HepG2 (cell line): ENCODE data around the gene TIMM13. TPM values are rescaled to one million over a fixed set of nuclear protein-coding genes. Genes with fewer than 3 reads are reported as not detected.
A peak's percentile ranks its signal among the peaks of the same experiment; 100 is the strongest.

Experiments used
- ATAC-seq: fragments of 200-7000 bp; cut with Tn5 transposase; 3 replicates; pipeline ENCODE4 v1.9.1; 2020; ENCODE audit warnings: mild to moderate bottlenecking, moderate library complexity
- BruUV-seq: library from RNA; stranded (reverse); fragments of 400-500 nt; replicated peaks from 2 replicates; lab custom pipeline; 2021; lab: Mats Ljungman, UMichigan
- CTCF ChIA-PET: fragments of 300-600 bp; formaldehyde crosslinking; extraction: SDS; loops from one replicate; lab custom pipeline; 2021; ENCODE audit warnings: low total read pairs, inconsistent platforms, low intra/inter-chr PET ratio; lab: Yijun Ruan, JAX
- POLR2A ChIA-PET: fragments of 350-600 bp; sonication (Branson Sonifier 250); formaldehyde crosslinking; loops from one replicate; lab custom pipeline; 2020; ENCODE audit warnings: antibody characterized with exemption, inconsistent platforms; lab: Yijun Ruan, JAX
- DNase-seq: peaks from one replicate; pipeline ENCODE4 v3.0.0-alpha.2; 2015; ENCODE audit warnings: low spot score
- FAIRE-seq: peaks from 3 replicates; lab custom pipeline; 2011; peaks lifted over from hg19 to GRCh38; lab: Jason Lieb, UNC
- H2AFZ ChIP-seq: one replicate; pipeline ENCODE4 v1.6.1; 2011; ENCODE audit warnings: low read length, inconsistent platforms
- H3K27ac ChIP-seq: fragments of 300-600 bp; 3 replicates; pipeline ENCODE4 v1.8.0; 2011; ENCODE audit warnings: mixed run types, mild to moderate bottlenecking, mixed read lengths, low read length, inconsistent platforms; ENCODE audit not compliant: insufficient read depth; ENCODE audit errors: extremely low read length
- H3K27me3 ChIP-seq, 2 experiments: fragments of 200-600 bp in 1 of 2; 2 replicates in 1 of 2; 3 replicates in 1 of 2; pipeline versions ENCODE4 v1.6.0 to v1.8.0; 2011; ENCODE audit warnings: low read length in 2 of 2, mild to moderate bottlenecking in 2 of 2, moderate library complexity in 2 of 2, inconsistent platforms in 1 of 2; ENCODE audit not compliant: insufficient read depth in 2 of 2, control insufficient read depth in 1 of 2
- H3K36me3 ChIP-seq, 2 experiments: fragments of 200-600 bp in 1 of 2; replicated peaks in 1 of 2; 2 replicates in 1 of 2; 3 replicates in 1 of 2; pipeline versions ENCODE4 v1.5.1 to v1.8.0; 2011; ENCODE audit warnings: low read length in 2 of 2, inconsistent platforms in 1 of 2; ENCODE audit not compliant: insufficient read depth in 2 of 2, control insufficient read depth in 1 of 2
- H3K4me1 ChIP-seq: 2 replicates; pipeline ENCODE4 v1.5.1; 2012; ENCODE audit warnings: low read length, inconsistent platforms; ENCODE audit not compliant: insufficient read depth
- H3K4me2 ChIP-seq: 2 replicates; pipeline ENCODE4 v1.6.0; 2011; ENCODE audit warnings: low read depth, low read length, inconsistent platforms
- H3K4me3 ChIP-seq, 3 experiments: fragments of 200-600 bp in 1 of 3; sonication (generic), shearing (Covaris generic) in 1 of 3; replicated peaks in 1 of 3; 2 replicates each; pipeline ENCODE4 v1.5.1; 2011 to 2016; ENCODE audit warnings: low read length in 3 of 3, inconsistent platforms in 2 of 3, low read depth in 2 of 3, mild to moderate bottlenecking in 2 of 3, control low read depth in 1 of 3, mixed read lengths in 1 of 3; ENCODE audit not compliant: insufficient read depth in 1 of 3
- H3K79me2 ChIP-seq: one replicate; pipeline ENCODE4 v1.6.1; 2011; ENCODE audit warnings: low read length, inconsistent platforms; ENCODE audit not compliant: insufficient read depth
- H3K9ac ChIP-seq: 2 replicates; pipeline ENCODE4 v1.6.0; 2011; ENCODE audit warnings: mild to moderate bottlenecking, low read depth, low read length, inconsistent platforms; ENCODE audit not compliant: insufficient read depth
- H3K9me3 ChIP-seq: 2 replicates; pipeline ENCODE4 v1.5.1; 2012; ENCODE audit warnings: mild to moderate bottlenecking, low read length
- H4K20me1 ChIP-seq: 2 replicates; pipeline ENCODE4 v1.6.0; 2011; ENCODE audit warnings: inconsistent platforms, mild to moderate bottlenecking, low read length, moderate library complexity; ENCODE audit not compliant: insufficient read depth
- ISL2 ChIP-seq: sonication (generic); formaldehyde crosslinking; IDR thresholded peaks from 2 replicates; pipeline ENCODE4 v1.5.0; 2020; ENCODE audit warnings: missing genetic modification reagents
- MAF1 ChIP-seq: sonication (generic); formaldehyde crosslinking; IDR thresholded peaks from 2 replicates; pipeline ENCODE4 v1.5.0; 2020; ENCODE audit warnings: missing genetic modification reagents, borderline replicate concordance
- PCBP1 ChIP-seq: fragments of 200-400 bp; formaldehyde crosslinking; IDR thresholded peaks from 2 replicates; pipeline ENCODE4 v1.6.1; 2017; ENCODE audit warnings: mild to moderate bottlenecking, low read depth, low read length, borderline replicate concordance
- PHF8 ChIP-seq: sonication (generic); formaldehyde crosslinking; IDR thresholded peaks from 2 replicates; pipeline ENCODE4 v1.5.0; 2020; ENCODE audit warnings: missing genetic modification reagents
- RBAK ChIP-seq: sonication (generic); formaldehyde crosslinking; IDR thresholded peaks from 2 replicates; pipeline ENCODE4 v1.5.1; 2020; ENCODE audit warnings: mild to moderate bottlenecking, missing genetic modification reagents
- RFXAP ChIP-seq: sonication (generic); formaldehyde crosslinking; IDR thresholded peaks from 2 replicates; pipeline ENCODE4 v1.4.0; 2020; ENCODE audit warnings: missing genetic modification reagents, borderline replicate concordance
- SALL1 ChIP-seq: sonication (generic); formaldehyde crosslinking; IDR thresholded peaks from 2 replicates; pipeline ENCODE4 v1.8.0; 2022; ENCODE audit warnings: mild to moderate bottlenecking, missing genetic modification reagents
- TAF1 ChIP-seq: sonication (generic); formaldehyde crosslinking; IDR thresholded peaks from 2 replicates; pipeline ENCODE4 v1.4.0; 2020; ENCODE audit warnings: missing genetic modification reagents
- TGIF2 ChIP-seq: IDR thresholded peaks from 2 replicates; pipeline ENCODE4 v1.6.1; 2016; ENCODE audit warnings: control low read depth, missing compliant biosample characterization
- YEATS2 ChIP-seq: sonication (generic); formaldehyde crosslinking; IDR thresholded peaks from 2 replicates; pipeline ENCODE4 v1.4.0; 2020; ENCODE audit warnings: missing genetic modification reagents, borderline replicate concordance
- ZBTB7B ChIP-seq: sonication (generic); formaldehyde crosslinking; IDR thresholded peaks from 2 replicates; pipeline ENCODE4 v1.4.0; 2020; ENCODE audit warnings: missing genetic modification reagents
- ZNF251 ChIP-seq: sonication (generic); formaldehyde crosslinking; IDR thresholded peaks from 2 replicates; pipeline ENCODE4 v1.9.0; 2021; ENCODE audit warnings: mild to moderate bottlenecking, missing genetic modification reagents
- ZNF556 ChIP-seq: sonication (generic); formaldehyde crosslinking; IDR thresholded peaks from 2 replicates; pipeline ENCODE4 v1.4.0; 2020; ENCODE audit warnings: mild to moderate bottlenecking, missing genetic modification reagents, borderline replicate concordance
- ZNF891 ChIP-seq: sonication (generic); formaldehyde crosslinking; IDR thresholded peaks from 2 replicates; pipeline ENCODE4 v1.5.0; 2020; ENCODE audit warnings: mild to moderate bottlenecking, missing genetic modification reagents
- WGBS: methylation state at CpG from one replicate; pipeline ENCODE4 v1.1.6; 2017; ENCODE audit warnings: low lambda C conversion rate; 5-methylcytosine and 5-hydroxymethylcytosine counted together
- in situ Hi-C: cut with HindIII; loops from 2 replicates; pipeline ENCODE4 v1.10.0; 2017; ENCODE audit warnings: low pct_unique_long_range_greater_than_20kb; ENCODE audit not compliant: extremely low pct_ligation_motif_present
- intact Hi-C: fragments of 100-400 bp; cut with micrococcal nuclease; formaldehyde crosslinking; loops from one replicate; pipeline ENCODE4 v1.10.0; 2022; ENCODE audit not compliant: unreplicated experiment
- polyA plus RNA-seq, 8 experiments: library from polyadenylated mRNA; depleted of rRNA in 3 of 8; stranded (reverse) in 7 of 8; unstranded in 1 of 8; fragments of >200 nt; fragmentation: Illumina TruSeq in 4 of 8; extraction: Trizol in 4 of 8; gene quantifications; 2 replicates each; pipeline versions ENCODE4 v1.2.1 to v1.2.3, GENCODE V29; 2011 to 2016; ENCODE audit warnings: low read depth in 4 of 8, missing spikeins in 1 of 8, mixed read lengths in 1 of 8; ENCODE audit not compliant: insufficient read depth in 1 of 8
- total RNA-seq, 5 experiments: library from RNA; depleted of rRNA; stranded (reverse); fragments of >200 nt; fragmentation: Illumina TruSeq; extraction: Trizol; gene quantifications; 2 replicates each; pipeline ENCODE4 v1.2.3, GENCODE V29; 2016; ENCODE audit warnings: low read depth in 1 of 5
- TF ChIP-seq, protein P1 (sequence below): sonication (generic); formaldehyde crosslinking; IDR thresholded peaks from 2 replicates; pipeline ENCODE4 v1.4.0; 2020; ENCODE audit warnings: missing genetic modification reagents
- TF ChIP-seq, protein P2 (sequence below): sonication (generic); formaldehyde crosslinking; IDR thresholded peaks from 2 replicates; pipeline ENCODE4 v1.4.0; 2020; ENCODE audit warnings: missing genetic modification reagents
- TF ChIP-seq, protein P3 (sequence below): sonication (generic); formaldehyde crosslinking; IDR thresholded peaks from 2 replicates; pipeline ENCODE4 v1.8.0; 2022; ENCODE audit warnings: mild to moderate bottlenecking, missing genetic modification reagents; ENCODE audit not compliant: insufficient replicate concordance

The TIMM13 gene
- total and polyA plus RNA-seq, 2 of the 13 experiments (the other 11 are each of a cell fraction or from before 2014, with no cell fraction given): 48.4 to 108 TPM

DNA sequence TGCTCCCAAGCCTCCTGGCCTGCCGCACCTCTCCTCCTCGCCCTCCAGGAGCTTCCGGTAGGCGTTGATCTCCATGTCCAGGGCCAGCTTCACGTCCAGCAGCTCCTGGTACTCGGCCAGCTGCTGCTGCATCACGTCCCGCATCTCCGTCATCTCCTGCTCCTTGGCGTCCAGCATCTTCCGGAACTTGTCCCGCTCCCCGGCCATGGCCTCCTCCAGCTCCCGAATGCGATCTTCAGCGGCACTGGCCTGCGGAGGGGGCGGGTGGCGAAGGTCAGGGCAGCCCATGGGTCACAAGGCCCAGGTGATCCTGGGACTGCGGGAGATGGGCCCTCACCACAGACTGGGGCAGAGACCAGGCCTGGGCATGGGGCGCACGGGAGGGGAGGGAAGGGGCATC, 6.9 kb upstream of the TIMM13 start:
- Histone ChIP-seq H3K36me3 (peaks cover 25 to 63% of the 10 kb centered on the region in 2 experiments; a peak in 4 of 5 replicates), H3K27ac (no peak overlapping the region), H3K79me2 (peaks cover 3% of the 10 kb centered on the region), H3K9me3 (no peaks in the 10 kb centered on the region), H3K9ac (no peak overlapping the region), H4K20me1 (no peaks in the 10 kb centered on the region), H3K27me3 (no peaks in the 10 kb centered on the region), H2AFZ (no peak overlapping the region), H3K4me3 (no peak overlapping the region), H3K4me2 (no peak overlapping the region), H3K4me1 (no peaks in the 10 kb centered on the region)
- ChIA-PET CTCF (no interaction called here), POLR2A (no interaction called here)
- ATAC-seq (no peak), FAIRE-seq (no peak), DNase-seq (no peak)
- in situ Hi-C loops: no loop called here
- intact Hi-C loops: no loop called here
- TSS peak; percentile 59 for BruUV-seq
- TF ChIP-seq ZNF891 (CRISPR knock-in tag): no peak
- no peak for TF ChIP-seq ISL2 (CRISPR knock-in tag)
- TF ChIP-seq, protein P1, sequence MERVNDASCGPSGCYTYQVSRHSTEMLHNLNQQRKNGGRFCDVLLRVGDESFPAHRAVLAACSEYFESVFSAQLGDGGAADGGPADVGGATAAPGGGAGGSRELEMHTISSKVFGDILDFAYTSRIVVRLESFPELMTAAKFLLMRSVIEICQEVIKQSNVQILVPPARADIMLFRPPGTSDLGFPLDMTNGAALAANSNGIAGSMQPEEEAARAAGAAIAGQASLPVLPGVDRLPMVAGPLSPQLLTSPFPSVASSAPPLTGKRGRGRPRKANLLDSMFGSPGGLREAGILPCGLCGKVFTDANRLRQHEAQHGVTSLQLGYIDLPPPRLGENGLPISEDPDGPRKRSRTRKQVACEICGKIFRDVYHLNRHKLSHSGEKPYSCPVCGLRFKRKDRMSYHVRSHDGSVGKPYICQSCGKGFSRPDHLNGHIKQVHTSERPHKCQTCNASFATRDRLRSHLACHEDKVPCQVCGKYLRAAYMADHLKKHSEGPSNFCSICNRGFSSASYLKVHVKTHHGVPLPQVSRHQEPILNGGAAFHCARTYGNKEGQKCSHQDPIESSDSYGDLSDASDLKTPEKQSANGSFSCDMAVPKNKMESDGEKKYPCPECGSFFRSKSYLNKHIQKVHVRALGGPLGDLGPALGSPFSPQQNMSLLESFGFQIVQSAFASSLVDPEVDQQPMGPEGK (CRISPR knock-in tag): no peak
- no peak for TF ChIP-seq TAF1
- TF ChIP-seq MAF1: no peak
- TF ChIP-seq PHF8 (CRISPR knock-in tag): no peak
- no peak for TF ChIP-seq ZNF556
- TF ChIP-seq SALL1 (CRISPR knock-in tag): no peak
- WGBS: 96% methylated on average over 21 of the region's 22 CpGs

DNA sequence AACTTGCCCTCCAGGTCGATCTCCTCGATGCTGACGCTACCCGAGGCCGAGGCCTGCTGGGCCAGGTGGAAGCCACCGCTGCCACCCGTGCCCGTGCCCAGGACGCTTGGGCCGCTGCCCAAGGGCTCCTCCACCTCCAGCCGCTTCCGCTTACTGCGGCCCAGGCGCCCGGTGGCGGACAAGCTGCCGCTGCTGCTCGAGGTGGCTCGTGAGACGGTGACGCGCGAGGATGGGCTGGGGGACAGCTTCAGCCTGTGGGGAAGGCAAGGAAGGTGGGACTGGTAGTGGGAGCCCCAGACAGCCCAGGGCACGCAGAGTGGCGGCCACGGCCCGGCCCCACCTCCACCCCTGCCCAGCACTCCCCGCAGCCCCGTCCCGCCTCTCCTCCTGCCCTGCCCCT, 6.5 kb upstream of the TIMM13 start:
- CTCF ChIA-PET: no interaction called here
- FAIRE-seq (no peak), DNase-seq (no peak), ATAC-seq (no peak)
- Histone ChIP-seq H3K4me2 (no peak overlapping the region), H3K27ac (no peak overlapping the region), H4K20me1 (no peaks in the 10 kb centered on the region), H3K27me3 (no peaks in the 10 kb centered on the region), H3K4me1 (peaks cover under 1% of the 10 kb centered on the region; the same call in 1 of the 2 replicates), H3K36me3 (peaks cover 25 to 61% of the 10 kb centered on the region in 2 experiments; a peak in 4 of 5 replicates), H3K4me3 (no peak overlapping the region), H3K9me3 (no peaks in the 10 kb centered on the region), H3K79me2 (no peaks in the 10 kb centered on the region), H2AFZ (no peak overlapping the region), H3K9ac (no peak overlapping the region)
- no TSS peak for BruUV-seq
- POLR2A ChIA-PET: no interaction called here
- WGBS: over 99% methylated on average over 25 of the region's 30 CpGs
- intact Hi-C loops (no loop called here), in situ Hi-C loops (no loop called here)
- TF ChIP-seq, protein P2, sequence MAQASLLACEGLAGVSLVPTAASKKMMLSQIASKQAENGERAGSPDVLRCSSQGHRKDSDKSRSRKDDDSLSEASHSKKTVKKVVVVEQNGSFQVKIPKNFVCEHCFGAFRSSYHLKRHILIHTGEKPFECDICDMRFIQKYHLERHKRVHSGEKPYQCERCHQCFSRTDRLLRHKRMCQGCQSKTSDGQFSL (CRISPR knock-in tag): no peak
- TF ChIP-seq YEATS2: no peak
- TF ChIP-seq RFXAP (CRISPR knock-in tag): no peak
- TF ChIP-seq RBAK (CRISPR knock-in tag): no peak
- TF ChIP-seq ZBTB7B (CRISPR knock-in tag): no peak
- no peak for TF ChIP-seq PCBP1
- TF ChIP-seq TGIF2 (CRISPR knock-in tag): no peak
- TF ChIP-seq ZNF251: no peak
- TF ChIP-seq, protein P3, sequence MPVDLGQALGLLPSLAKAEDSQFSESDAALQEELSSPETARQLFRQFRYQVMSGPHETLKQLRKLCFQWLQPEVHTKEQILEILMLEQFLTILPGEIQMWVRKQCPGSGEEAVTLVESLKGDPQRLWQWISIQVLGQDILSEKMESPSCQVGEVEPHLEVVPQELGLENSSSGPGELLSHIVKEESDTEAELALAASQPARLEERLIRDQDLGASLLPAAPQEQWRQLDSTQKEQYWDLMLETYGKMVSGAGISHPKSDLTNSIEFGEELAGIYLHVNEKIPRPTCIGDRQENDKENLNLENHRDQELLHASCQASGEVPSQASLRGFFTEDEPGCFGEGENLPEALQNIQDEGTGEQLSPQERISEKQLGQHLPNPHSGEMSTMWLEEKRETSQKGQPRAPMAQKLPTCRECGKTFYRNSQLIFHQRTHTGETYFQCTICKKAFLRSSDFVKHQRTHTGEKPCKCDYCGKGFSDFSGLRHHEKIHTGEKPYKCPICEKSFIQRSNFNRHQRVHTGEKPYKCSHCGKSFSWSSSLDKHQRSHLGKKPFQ: no peak
